HepG2 (cell line): ENCODE results near the gene ACAT1. TPM values are rescaled to one million over a fixed set of nuclear protein-coding genes. Genes with fewer than 3 reads are reported as not detected.

Experiments
- BCL3 ChIP-seq: sonication (generic); formaldehyde crosslinking; IDR thresholded peaks from 2 replicates; pipeline ENCODE4 v1.5.1; 2020; ENCODE audit warnings: mild to moderate bottlenecking, missing genetic modification reagents, moderate library complexity
- CBFB ChIP-seq: sonication (generic); formaldehyde crosslinking; IDR thresholded peaks from 2 replicates; pipeline ENCODE4 v1.4.0; 2020; ENCODE audit warnings: missing genetic modification reagents
- HMG20A ChIP-seq: IDR thresholded peaks from 2 replicates; pipeline ENCODE4 v1.6.1; 2016; ENCODE audit warnings: borderline replicate concordance
- MAZ ChIP-seq, 2 experiments: sonication (generic) in 1 of 2; formaldehyde crosslinking in 1 of 2; IDR thresholded peaks; 2 replicates each; pipeline versions ENCODE4 v1.5.0 to v1.6.1; 2012 to 2020; ENCODE audit warnings: low read depth in 2 of 2, mild to moderate bottlenecking in 2 of 2, borderline replicate concordance in 1 of 2, improper control_type of control experiment in 1 of 2, low read length in 1 of 2, missing genetic modification reagents in 1 of 2, moderate library complexity in 1 of 2
- NR2C2 ChIP-seq: sonication (generic); formaldehyde crosslinking; IDR thresholded peaks from 2 replicates; pipeline ENCODE4 v1.4.0; 2020; ENCODE audit warnings: missing genetic modification reagents, mild to moderate bottlenecking, moderate library complexity, borderline replicate concordance
- TFDP1 ChIP-seq: IDR thresholded peaks from 2 replicates; pipeline ENCODE4 v1.6.1; 2016; ENCODE audit warnings: missing compliant biosample characterization, missing genetic modification reagents, borderline replicate concordance
- TGIF2 ChIP-seq: IDR thresholded peaks from 2 replicates; pipeline ENCODE4 v1.6.1; 2016; ENCODE audit warnings: control low read depth, missing compliant biosample characterization
- TIGD3 ChIP-seq: sonication (generic); formaldehyde crosslinking; IDR thresholded peaks from 2 replicates; pipeline ENCODE4 v1.5.1; 2020; ENCODE audit warnings: mild to moderate bottlenecking, missing genetic modification reagents, borderline replicate concordance
- U2AF2 ChIP-seq: fragments of 200-400 bp; formaldehyde crosslinking; IDR thresholded peaks from 2 replicates; pipeline ENCODE4 v1.6.1; 2017; ENCODE audit warnings: low read depth, mild to moderate bottlenecking, low read length
- ZKSCAN5 ChIP-seq: sonication (generic); formaldehyde crosslinking; IDR thresholded peaks from 2 replicates; pipeline ENCODE4 v1.5.1; 2020; ENCODE audit warnings: mild to moderate bottlenecking, missing genetic modification reagents
- ZNF180 ChIP-seq: sonication (generic); formaldehyde crosslinking; IDR thresholded peaks from 2 replicates; pipeline ENCODE4 v1.4.0; 2020; ENCODE audit warnings: low read depth, missing genetic modification reagents, borderline replicate concordance
- ZNF280D ChIP-seq: sonication (generic); formaldehyde crosslinking; IDR thresholded peaks from 2 replicates; pipeline ENCODE4 v1.5.1; 2020; ENCODE audit warnings: mild to moderate bottlenecking, missing genetic modification reagents
- ZNF337 ChIP-seq: sonication (generic); formaldehyde crosslinking; IDR thresholded peaks from 2 replicates; pipeline ENCODE4 v1.5.1; 2020; ENCODE audit warnings: missing genetic modification reagents, low read depth, mild to moderate bottlenecking, borderline replicate concordance
- ZNF615 ChIP-seq: sonication (generic); formaldehyde crosslinking; IDR thresholded peaks from 2 replicates; pipeline ENCODE4 v1.5.0; 2020; ENCODE audit warnings: mild to moderate bottlenecking, missing genetic modification reagents, borderline replicate concordance
- ZNF616 ChIP-seq: sonication (generic); formaldehyde crosslinking; IDR thresholded peaks from 2 replicates; pipeline ENCODE4 v1.5.0; 2020; ENCODE audit warnings: low read depth, mild to moderate bottlenecking, missing genetic modification reagents
- ZNF749 ChIP-seq: sonication (generic); formaldehyde crosslinking; IDR thresholded peaks from 2 replicates; pipeline ENCODE4 v1.8.0; 2022; ENCODE audit warnings: mild to moderate bottlenecking, missing genetic modification reagents, moderate library complexity, borderline replicate concordance
- polyA plus RNA-seq, 8 experiments: library from polyadenylated mRNA; depleted of rRNA in 3 of 8; stranded (reverse) in 7 of 8; unstranded in 1 of 8; fragments of >200 nt; fragmentation: Illumina TruSeq in 4 of 8; extraction: Trizol in 4 of 8; gene quantifications; 2 replicates each; pipeline versions ENCODE4 v1.2.1 to v1.2.3, GENCODE V29; 2011 to 2016; ENCODE audit warnings: low read depth in 4 of 8, missing spikeins in 1 of 8, mixed read lengths in 1 of 8; ENCODE audit not compliant: insufficient read depth in 1 of 8
- total RNA-seq, 5 experiments: library from RNA; depleted of rRNA; stranded (reverse); fragments of >200 nt; fragmentation: Illumina TruSeq; extraction: Trizol; gene quantifications; 2 replicates each; pipeline ENCODE4 v1.2.3, GENCODE V29; 2016; ENCODE audit warnings: low read depth in 1 of 5
- TF ChIP-seq, protein P1 (sequence below): sonication (generic); formaldehyde crosslinking; IDR thresholded peaks from 2 replicates; pipeline ENCODE4 v1.5.0; 2020; ENCODE audit warnings: missing genetic modification reagents, mild to moderate bottlenecking, borderline replicate concordance

The ACAT1 gene
- total and polyA plus RNA-seq, 2 of the 13 experiments (the other 11 are each of a cell fraction or from before 2014, with no cell fraction given), result 103 to 165 TPM

GRCh38 chr11:108121274-108122155 is at the start of gene ACAT1 (continued):
- no peak; the same call in 1 of the 2 replicates for TF ChIP-seq TFDP1
- peak; percentile 74; the same call in 1 of the 2 replicates for TF ChIP-seq BCL3 (CRISPR knock-in tag)
- TF ChIP-seq HMG20A (CRISPR knock-in tag), result peak; percentile 40; the same call in 1 of the 2 replicates
- TF ChIP-seq U2AF2, result no peak
- no peak for TF ChIP-seq ZNF180 (CRISPR knock-in tag)
- TF ChIP-seq CBFB (CRISPR knock-in tag), result no peak; the same call in 1 of the 2 replicates
- TF ChIP-seq ZNF749, result no peak; the same call in 1 of the 2 replicates
- TF ChIP-seq ZNF337 (CRISPR knock-in tag), result 0 out of 2 replicates have a peak, but pooled peaks have one; percentile 38
- TF ChIP-seq, protein P1, sequence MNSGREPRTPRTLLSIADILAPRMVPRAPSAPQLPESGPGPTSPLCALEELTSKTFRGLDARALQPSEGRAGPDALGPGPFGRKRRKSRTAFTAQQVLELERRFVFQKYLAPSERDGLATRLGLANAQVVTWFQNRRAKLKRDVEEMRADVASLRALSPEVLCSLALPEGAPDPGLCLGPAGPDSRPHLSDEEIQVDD, result no peak
- TF ChIP-seq ZNF280D, result no peak
- peak; percentile 63; the same call in 1 of the 2 replicates for TF ChIP-seq TGIF2
- no peak for TF ChIP-seq ZKSCAN5 (CRISPR knock-in tag)
- TF ChIP-seq NR2C2 (CRISPR knock-in tag), result no peak
- TF ChIP-seq ZNF615, result no peak
- TF ChIP-seq ZNF616 (CRISPR knock-in tag), result peak; percentile 50; the same call in 1 of the 2 replicates
- 0 out of 2 replicates have a peak, but pooled peaks have one; percentile 1 for TF ChIP-seq TIGD3 (CRISPR knock-in tag)
- peak; percentile 50; the same call in 1 of the 2 replicates for TF ChIP-seq MAZ (IDR thresholded peaks at IDR 0.05; ENCODE audit: borderline replicate concordance, low read depth, low read length)
- no peak for TF ChIP-seq MAZ (CRISPR knock-in tag; IDR thresholded peaks at IDR 0.05; ENCODE audit: low read depth)
